CD4-positive, alpha-beta T cell treated with Interleukin-4 for 1 hour (primary cell): ENCODE results near the gene RAP1GAP2.
"Not testable (repeated sequence)": the region's sequence is repeated elsewhere in the genome, so short reads cannot be mapped to it uniquely, and the experiment has no call there.

Experiments used
- DNase-seq, 2 donors: peaks; one replicate each; pipeline ENCODE4 v3.0.0-alpha.2; 2020 to 2022

Gene RAP1GAP2

GRCh38 chr17:2796164-2797125, at the start of gene RAP1GAP2:
Gene RAP1GAP2 (plus strand): TSS chr17:2796438. CDS start chr17:2796528, 90 bp downstream.
- DNase-seq = peak; percentile 85 to 86

DNA sequence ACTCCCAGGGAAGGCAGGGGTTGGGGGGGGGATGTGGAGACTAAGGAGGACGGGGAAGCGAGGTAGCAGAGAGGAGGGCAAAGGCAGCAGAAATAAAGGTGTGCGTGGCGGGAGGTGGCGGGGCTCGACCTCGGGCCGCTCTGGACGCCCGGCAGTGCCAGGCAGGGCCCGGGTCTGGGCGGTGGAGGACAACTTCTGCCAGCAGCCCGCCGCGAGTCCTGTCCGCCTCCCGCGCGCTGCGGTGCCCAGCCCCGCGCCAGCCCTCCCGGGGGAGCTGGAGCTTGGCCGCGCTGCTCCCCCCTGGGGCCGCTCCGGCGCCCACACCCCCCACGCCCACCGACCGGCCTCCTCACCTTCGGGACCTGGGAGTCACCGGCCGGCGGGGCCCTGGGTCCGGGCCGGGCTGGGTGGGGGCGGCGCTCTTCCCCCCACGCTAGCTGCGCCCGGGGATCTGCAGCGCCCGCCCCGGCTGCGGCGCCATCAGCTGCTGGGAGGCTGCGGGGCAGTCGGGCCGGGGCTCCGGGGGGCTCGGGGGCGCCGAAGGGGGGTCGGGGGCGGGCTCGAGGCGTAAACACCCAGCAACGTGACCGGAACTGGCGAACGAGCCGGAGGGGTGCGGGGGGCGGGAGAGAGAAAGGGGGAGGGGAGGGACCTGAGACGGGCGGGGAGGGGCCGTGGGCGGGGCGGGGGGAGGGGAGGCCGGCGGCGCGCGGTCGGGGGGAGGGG, 47.0 kb upstream of the RAP1GAP2 start, which contains the start of gene CCDC92B:
Gene CCDC92B, minus strand, starts transcription at position 595 of the 726 bp plus-strand sequence. CDS start 14,507 bp downstream, outside the sequence.
- DNase-seq = no peak

- DNase-seq = peak; percentile 63 to 69
Measured at GRCh38 chr17:2749784-2750181, 46.5 kb upstream of the RAP1GAP2 start.

DNA sequence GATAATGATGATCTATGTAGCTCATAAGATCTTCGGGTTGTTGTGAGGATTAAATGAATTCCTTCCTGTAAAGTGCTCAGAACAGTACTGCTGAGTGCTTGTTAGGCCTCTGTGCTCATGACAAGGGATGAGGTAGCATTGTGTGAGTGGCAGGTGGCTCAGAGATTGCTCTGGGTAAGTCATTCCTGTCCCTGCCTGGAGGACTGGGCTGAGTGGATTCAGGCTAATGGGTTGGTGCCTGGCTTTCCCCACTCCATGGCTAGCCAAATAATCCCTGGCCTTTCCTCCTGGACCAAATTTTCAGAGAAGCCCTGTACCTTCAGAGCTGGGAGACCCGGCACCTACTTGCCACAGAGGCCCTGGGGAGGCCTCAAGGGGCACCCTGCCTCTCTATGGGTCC, 45.5 kb upstream of the RAP1GAP2 start:
- DNase-seq = no peak

DNA sequence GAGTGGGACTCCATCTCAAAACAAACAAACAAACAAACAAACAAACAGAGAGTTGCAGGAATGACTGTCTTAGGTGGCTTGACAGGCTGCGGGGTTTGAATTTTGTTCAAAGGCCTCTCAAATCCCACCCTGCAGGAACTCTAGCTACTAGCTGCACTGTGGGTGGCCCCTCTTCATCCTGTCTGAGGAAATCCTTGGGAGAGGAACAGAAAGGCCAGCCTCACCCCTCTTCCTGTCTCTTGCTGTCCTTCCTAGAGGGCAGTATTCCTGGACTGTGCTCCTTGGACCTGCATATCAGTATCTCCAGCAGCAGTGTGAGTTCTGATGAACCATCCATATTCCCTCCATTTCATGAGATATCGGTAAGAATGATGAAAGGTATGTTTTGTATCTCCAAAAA, 44.7 kb upstream of the RAP1GAP2 start:
- no peak for DNase-seq

DNA sequence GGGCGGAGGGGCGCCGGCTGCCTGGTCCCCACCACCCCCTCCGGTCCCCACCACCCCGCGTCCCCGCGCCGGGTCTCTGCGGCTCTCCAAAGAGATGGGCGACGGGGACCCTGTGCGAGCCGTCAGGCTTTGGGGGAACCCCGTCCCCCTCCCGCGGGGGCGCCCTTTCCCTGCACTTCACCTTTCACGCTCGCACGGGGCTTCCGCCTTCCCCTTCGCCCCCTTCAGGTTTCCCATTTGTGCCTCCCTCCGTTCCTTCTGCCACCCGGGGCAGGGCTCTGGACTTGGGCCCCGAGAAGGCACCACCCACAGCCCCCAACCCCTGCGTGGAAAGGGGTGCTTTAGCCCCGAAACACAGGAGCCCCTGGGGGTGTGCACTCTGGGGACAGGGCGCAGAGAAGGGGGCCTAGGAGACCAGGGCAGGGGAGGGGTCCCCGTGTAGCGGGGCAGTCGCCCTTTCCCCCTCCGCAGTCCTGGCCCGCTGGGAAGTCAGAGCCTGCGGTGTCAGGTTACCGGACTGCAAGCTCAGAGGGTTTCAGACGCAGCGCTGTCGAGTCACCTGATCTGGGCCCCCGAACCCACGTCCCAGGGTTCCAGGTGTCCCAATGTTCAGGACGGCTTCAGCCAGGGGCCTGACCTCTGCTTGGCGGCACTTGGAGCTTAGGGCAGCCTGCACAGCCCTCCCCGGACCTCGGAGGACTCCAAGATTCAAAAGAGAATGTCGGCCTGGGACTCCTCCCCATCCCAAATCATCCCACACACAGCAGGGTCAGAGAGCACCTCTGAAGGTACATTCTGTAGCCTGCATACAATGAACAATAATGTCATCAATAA, 40.1 kb upstream of the RAP1GAP2 start:
- no peak for DNase-seq

DNA sequence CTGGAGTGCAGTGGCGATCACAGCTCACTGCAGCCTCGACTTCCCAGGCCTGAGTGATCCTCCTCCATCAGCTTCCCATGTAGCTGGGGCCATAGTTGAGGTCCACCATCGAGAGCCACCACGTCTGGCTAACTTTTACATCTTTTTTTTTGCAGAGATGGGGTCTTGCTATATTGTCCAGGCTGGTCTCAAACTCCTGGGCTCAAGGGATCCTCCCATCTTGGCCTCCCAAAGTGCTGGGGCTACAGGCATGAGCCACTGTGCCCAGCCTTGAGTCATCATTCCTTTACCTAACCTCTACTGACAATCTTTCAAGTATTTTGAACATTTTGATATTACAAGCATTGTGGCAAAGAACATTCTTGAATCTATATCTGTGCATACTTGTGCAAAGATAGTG, 37.4 kb upstream of the RAP1GAP2 start:
- DNase-seq = no peak

DNA sequence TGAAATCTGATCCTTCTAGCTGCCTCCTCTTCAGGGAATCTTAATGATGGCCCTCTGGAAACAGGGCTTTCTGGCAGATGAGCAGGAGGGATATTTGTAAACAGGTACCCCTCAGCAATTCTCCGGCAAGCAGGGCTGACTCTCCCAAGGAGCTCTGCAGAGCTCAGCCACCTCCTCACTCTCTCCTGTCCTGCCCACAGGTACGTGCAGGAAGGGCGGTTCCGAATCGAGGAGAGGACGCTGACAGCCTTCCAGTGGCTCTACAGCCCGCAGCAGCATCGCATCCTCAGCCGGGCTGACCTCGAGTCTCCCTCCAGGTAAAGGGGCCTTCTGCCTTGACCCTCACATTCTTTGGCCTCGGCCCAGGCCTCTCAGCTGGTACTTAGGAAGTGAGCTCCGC, 26.1 kb upstream of the RAP1GAP2 start:
- no peak for DNase-seq

DNA sequence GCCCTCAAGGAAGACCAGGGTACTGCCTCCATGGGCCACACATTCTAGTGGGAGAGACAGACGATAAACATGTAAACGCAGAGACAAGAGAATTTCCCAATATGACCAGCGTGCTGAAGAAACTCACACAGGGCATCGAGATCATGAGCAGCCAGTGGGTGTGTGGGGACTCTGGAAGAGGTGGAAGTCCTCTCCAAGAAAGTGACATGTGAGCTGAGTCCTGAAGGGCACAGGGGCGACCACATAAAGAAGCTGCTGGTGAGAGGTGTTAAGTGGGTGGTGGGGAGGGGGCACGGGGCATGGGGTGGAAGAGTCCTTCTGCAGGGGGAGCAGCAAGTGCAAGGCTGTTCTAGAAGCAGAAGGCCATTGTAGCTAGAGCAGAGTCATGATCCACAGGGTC, 21.0 kb upstream of the RAP1GAP2 start:
- no peak for DNase-seq

DNA sequence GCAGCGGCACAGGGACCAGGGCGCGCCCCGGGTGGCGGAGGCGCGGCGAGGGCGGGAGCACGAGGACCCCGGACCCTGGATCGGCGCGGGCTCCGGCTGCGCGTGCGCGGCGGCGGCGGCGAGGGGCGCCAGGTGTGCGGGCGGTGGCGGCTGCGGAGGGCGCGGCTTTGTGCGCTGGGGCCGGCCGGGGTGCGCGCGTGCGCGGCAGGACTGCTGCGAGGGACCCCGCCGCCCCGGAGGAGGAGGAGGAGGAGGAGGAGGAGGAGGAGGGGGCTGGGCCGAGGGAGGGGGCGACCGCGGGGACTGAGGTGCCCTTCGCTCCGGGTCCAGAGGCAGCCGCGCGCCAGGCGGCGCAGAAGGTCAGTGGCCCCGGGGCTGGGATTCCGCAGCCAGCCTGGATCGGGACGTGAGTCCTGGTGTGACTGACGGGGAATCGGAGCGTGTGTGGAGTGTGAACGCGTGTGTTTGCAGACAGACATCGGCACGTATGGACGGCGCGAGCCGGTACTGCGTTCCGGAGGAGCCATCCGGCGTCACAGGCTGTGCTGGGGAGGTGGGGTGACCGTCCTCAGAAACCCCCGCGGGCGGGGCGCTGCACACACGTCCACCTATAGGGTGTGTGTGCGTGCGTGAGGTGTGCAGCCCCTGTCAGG, 19.5 kb upstream of the RAP1GAP2 start:
- DNase-seq = no peak

GRCh38 chr17:2777242-2777867, 18.9 kb upstream of the RAP1GAP2 start:
- no peak for DNase-seq

- no peak for DNase-seq
Measured at GRCh38 chr17:2778489-2778888, 17.7 kb upstream of the RAP1GAP2 start.

DNA sequence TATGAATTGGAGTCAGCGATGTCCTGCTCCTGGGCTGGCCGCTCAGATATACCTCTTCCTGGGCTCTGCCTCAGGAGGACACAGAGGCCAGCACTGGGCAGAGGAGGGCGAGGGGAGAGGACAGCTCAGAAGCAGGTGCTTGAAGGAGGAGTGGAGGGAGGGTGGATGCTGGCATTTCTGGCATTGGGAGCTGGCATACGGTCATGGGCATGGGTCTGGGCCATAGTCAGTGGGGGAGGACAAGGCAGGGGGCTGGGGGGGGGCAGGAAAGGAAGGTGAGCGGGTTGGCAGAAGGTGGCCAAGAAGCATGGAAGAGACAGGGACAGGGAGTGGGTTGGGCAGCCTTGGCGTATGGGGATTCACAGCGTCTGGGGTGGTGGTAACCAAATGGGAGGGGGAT, 16.7 kb upstream of the RAP1GAP2 start:
- no peak for DNase-seq

GRCh38 chr17:2780256-2780655, 16.0 kb upstream of the RAP1GAP2 start:
- DNase-seq = no peak

GRCh38 chr17:2780931-2781454, 15.2 kb upstream of the RAP1GAP2 start:
- no peak for DNase-seq

- DNase-seq = not testable (repeated sequence)
Measured at GRCh38 chr17:2781598-2781997, 14.6 kb upstream of the RAP1GAP2 start.

DNA sequence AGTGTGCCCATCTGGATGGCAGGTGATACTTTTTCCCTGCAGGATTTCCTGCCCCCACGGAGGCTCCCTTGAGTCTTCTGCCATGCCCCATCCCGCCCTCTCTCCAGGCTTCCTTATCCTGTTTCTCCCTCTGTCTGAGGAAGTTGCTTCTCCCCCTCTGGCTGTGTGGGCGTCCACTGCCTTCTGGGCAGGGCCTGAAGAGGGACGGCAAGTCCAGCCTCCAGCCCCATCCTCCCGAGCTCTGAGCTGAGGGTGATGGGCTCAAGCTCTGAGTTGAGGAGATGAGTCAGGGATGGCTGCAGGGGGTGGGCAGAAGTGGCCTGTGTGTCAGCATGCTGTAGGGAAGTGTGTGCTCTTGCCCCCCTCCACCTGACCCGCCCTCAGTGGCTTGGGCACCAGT, 14.2 kb upstream of the RAP1GAP2 start:
- DNase-seq = no peak

- DNase-seq = no peak
Measured at GRCh38 chr17:2783310-2784030, 12.8 kb upstream of the RAP1GAP2 start.

GRCh38 chr17:2784864-2785263, 11.4 kb upstream of the RAP1GAP2 start:
- no peak for DNase-seq

GRCh38 chr17:2785376-2785775, 10.9 kb upstream of the RAP1GAP2 start:
- not testable (repeated sequence) for DNase-seq
